ENCODE results near the gene NOX4.

The NOX4 gene

DNA sequence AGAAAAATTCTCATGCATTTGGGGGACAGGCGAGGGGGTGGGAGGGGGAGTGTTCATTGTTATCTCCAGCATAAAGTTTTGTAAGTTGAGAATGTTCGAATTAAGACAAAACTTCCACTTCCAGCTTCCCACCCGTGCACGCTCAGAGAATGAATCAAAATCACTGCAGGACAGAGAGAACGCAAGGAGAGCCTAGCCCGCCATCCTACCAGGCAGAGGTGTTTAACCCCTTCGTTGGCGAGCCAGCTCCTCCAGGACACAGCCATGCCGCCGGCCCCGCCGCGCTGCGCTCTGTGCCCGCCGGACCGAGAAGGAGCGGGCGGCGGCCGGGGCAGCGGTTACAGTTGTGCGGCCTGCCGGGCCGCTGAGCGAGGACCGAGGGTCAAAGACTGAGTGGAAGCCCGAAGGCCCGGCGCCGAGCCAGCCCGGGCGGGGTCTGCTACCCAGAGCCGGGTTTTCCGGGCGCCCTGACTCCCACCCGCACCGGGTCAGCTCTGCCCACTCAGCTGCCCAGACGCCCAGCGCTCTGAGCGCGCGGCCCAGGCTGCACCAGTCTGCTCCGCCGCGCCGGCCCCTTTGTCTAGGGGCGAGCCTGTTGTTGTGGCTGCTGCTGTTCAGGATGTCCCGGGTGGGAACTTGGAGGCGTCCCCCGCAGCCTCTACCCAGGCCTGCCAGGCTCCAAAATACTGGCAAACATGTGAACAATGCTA lies at the start of gene NOX4:
Gene NOX4, minus strand, starts transcription at position 395 of the 710 bp plus-strand sequence. Its CDS starts 129 bp downstream, at position 266.
- peak; percentile 73 for DNase-seq (ENCODE audit: low read depth, low spot score)

DNA sequence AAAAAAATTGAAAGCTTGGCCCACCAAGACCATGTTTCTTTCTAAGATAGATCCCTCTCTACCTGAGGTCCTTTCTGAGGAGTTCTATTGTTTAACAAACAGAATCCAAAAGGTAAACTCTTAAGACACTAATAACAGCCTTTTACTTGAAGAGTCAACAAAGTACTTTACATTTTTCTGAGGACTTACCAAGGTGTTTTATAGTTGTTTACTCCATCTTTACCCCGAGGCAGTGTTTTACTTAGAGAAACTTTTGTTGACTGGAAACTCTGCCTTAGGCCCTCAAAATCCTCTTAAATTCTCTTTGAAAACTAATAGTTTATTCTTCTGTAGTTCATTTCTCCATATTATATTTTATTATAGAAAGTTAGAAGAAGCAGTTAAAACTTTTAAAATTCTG lies 49.7 kb upstream of the NOX4 start:
- DNase-seq (ENCODE audit: low read depth, low spot score), result no peak

GRCh38 chr11:89537936-89538335 lies 46.8 kb upstream of the NOX4 start:
- DNase-seq (ENCODE audit: low read depth, low spot score), result no peak

DNA sequence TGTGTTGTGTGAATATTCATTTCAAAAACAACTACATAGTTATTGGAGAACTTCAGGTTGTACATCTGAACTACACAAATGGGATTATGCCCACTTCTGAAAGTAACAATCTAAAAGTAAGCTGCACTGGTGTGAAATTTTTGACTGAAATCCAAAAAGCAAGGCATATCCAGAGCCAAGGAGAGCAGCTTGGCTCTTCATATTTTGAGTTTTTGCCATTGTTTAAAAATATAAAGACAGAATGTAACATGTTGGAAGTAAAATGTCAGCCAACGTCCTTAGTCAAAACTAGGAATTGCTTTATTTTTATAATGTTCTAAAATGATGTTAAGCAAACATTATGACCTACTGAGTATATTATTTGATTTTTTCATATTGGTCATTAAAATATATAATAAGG lies 45.8 kb upstream of the NOX4 start:
- no peak for DNase-seq (ENCODE audit: low read depth, low spot score)

- no peak for DNase-seq (ENCODE audit: low read depth, low spot score)
Observed at GRCh38 chr11:89535221-89535620, 44.0 kb upstream of the NOX4 start.

DNA sequence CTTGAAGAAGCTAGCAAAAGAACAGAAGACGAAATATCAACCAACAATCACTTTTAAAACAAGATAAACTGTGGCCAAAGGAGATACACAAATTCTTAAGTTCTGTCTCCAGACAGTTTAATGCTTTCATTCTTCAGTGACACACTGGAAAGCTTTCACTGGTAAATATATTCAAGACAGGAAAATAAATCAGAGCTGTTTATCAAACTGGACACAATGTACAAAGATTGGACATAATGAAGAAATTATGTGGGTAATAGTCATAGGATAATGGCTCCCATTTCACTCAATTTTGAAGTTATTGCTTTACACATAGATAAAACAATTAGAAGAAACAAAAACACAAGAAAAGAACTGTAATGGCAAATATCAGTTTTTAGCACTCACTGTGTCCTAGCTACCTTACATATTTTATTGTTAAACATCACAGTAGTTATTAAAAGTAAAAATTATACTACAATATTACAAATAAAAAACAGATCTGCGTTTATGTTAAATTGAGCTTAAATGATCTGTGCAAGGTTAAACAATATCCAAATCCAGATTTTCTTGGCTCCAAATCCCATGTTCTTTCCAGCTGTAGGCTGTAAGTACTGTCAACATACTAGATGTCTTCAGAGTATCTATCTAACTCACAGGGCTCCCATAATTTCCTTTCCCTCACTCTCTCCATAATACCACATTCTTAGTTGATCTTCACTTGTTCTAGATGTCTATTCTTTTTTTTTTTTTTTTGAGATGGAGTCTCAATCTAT lies 38.6 kb upstream of the NOX4 start:
- no peak for DNase-seq (ENCODE audit: low read depth, low spot score)

DNA sequence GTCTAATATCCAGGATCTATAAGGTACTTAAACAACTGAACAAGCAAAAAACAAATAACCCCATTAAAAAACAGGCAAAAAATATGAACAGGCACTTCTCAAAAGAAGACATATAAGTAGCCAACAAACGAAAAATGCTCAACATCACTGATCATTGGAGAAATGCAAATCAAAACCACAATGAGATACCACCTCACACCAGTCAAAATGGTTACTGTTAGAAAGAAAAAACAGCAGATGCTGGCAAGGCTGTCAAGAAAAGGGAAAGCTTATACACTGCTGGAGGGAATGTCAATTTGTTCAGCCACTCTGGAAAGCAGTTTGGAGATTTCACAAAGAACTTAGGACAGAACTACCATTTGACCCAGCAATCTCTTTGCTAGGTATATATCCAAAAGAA lies 30.6 kb upstream of the NOX4 start:
- no peak for DNase-seq (ENCODE audit: low read depth, low spot score)

DNA sequence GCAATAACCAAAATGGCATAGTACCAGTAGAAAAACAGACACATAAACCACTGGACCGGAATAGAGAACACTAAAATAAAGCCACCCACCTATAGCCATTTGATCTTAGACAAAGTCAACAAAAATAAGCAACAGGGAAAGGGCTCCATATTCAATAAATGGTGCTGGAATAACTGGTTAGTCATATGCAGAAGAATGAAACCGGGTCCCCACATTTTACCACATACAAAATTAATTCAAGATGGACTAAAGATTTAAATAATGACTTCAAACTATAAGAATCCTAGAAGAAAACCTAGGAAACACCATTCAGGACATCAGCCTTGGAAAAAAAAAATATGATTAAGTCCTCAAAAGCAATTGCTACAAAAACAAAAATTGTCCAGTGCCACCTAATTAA lies 30.1 kb upstream of the NOX4 start:
- no peak for DNase-seq (ENCODE audit: low read depth, low spot score)

- no peak for DNase-seq (ENCODE audit: low read depth, low spot score)
Observed at GRCh38 chr11:89516496-89516895, 25.3 kb upstream of the NOX4 start.

DNA sequence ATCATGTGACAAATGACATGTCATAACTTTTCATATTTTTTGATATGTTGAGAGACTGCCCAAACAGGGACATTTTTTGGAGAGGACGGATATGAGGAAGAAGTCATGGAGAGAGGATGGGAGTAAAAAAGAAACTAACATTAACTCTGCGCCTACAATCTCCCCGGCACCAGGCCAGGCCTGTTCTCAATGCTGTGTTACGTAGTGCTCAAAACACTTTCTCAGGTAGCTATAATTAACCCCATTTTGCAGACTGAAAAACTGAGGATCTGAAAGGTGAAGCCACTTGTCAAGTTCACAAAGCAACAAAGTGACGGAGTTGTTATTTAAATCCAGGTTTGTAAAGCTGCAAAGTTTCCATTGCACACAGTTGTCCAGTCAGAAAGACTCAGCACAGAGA lies 17.4 kb upstream of the NOX4 start:
- DNase-seq (ENCODE audit: low read depth, low spot score), result no peak

DNA sequence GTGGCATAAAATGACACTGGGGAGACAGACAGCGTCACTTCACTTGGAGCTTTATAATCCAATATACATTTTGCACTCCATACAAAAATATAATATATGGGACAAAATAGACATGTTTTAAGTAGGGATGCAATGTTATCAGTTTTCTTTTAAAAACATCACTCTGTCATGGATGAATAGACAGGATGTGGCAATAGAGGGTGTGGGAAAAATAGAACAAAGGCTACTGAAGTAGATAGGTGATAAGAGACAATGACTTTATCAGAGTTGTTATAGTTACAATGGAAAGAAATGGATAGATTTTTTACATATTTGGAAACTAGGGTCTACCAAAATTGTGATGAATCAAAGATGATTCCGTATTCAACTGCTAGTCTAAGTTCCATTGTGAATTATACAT lies 13.1 kb upstream of the NOX4 start:
- no peak for DNase-seq (ENCODE audit: low read depth, low spot score)

DNA sequence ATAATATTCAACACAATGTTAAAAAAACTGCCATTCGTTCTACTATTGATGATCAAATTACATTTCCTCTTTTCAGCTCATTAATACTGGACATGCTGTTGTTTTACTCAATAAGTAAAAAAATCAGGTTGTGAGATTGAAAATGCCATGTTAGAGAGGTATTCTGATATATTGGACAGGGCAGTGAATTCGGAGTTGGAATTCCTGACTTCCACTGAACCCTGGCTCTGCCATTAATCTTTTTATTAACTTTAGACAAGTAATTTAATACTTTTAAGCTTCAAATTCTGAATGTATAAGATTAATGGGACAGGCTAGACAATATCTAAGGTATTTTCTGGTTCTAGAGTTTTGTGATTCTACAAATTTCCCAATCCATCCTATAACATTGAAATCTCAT lies 12.2 kb upstream of the NOX4 start:
- DNase-seq (ENCODE audit: low read depth, low spot score), result no peak

DNA sequence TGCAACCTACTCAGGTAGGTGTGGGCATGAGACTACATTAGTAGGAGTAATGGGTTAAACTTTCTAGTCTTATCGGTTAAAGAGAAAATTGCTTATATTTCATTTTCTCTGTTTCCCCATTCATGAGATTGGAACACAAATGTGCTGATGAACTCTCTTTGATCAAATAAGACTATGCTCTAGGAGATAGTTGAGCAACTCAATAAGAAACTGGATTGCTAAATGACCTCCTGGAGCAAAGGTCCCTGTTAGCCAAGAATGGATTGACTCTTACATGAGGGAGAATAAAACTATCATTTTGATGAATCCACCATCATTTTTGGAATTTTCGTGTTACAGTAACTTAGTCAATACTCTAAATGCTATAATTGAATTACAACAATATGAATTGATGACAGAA lies 11.1 kb upstream of the NOX4 start:
- no peak for DNase-seq (ENCODE audit: low read depth, low spot score)

DNA sequence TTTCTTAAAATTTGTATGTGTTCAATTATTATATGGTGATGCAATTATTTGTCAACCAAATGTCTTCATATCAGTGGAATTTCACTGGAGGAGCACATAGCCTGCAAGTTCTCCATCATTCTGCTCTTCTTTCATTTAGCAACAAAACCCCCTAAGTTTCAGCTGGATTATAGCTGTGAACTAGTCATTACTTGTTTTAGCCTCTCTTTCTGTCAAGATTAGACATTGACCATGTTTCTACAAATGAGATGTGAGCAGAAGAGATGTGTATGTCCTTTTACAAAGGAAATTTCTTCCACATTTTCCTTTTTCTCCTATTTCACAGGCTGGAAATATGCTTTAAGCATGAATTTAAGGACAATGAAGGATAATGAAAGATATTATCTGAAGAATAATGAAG lies 9.2 kb upstream of the NOX4 start:
- no peak for DNase-seq (ENCODE audit: low read depth, low spot score)

DNA sequence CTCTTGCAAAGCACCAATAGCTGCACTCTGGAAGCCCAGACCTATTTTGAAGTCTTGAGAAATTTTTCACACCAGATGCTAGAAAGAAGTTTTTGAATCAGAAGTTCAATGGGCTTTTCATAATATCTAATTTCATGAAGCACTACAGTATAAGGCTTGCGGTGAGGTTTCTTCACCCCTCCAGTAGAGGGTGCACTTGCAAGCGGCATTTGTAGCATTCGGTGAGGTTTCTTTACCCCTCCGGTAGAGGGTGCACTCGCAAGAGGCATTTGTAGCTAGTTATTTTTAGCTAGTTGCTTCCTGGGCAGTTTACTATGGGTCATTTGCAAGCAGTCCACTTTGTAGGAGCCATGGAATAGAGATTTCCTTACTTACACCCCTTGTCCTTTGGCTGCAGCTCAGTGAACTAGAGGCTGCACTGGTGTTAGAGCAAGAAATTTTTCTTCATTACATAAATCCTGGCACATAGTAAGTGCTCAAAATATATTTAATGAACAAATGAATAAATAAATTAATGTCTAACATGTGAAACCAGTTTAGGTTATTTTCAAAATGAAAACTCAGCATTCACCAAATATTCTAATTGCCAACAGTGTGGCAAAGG lies 7.8 kb upstream of the NOX4 start:
- no peak for DNase-seq (ENCODE audit: low read depth, low spot score)

GRCh38 chr11:89495951-89496350 lies 4.8 kb upstream of the NOX4 start:
- peak; percentile 78 for DNase-seq (ENCODE audit: low read depth, low spot score)

GRCh38 chr11:89493431-89493830 lies 2.3 kb upstream of the NOX4 start:
- no peak for DNase-seq (ENCODE audit: low read depth, low spot score)

GRCh38 chr11:89490602-89490980 lies 584 bp downstream of the NOX4 start:
- DNase-seq (ENCODE audit: low read depth, low spot score), result no peak

- no peak for DNase-seq (ENCODE audit: low read depth, low spot score)
Observed at GRCh38 chr11:89489930-89490329, 1.2 kb downstream of the NOX4 start.

DNA sequence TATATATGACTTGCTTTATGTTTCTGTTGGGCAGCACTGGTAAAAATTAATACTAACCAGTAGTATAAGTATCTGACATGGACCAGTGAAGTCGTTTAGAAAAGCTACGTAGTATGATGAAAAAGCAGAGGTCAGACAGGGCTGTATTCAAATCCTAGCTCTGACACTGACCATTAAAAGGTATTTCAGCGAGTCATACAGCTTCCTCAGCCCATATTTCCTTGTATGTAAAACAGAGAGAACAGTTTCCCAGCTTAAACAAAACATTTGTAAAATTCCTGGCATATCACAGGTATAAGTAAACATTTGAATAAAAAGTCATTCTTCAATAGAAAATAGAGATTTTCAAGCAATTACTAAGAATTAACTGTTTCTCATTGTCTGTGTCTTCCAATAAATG lies 4.2 kb downstream of the NOX4 start:
- no peak for DNase-seq (ENCODE audit: low read depth, low spot score)

GRCh38 chr11:89484896-89485295 lies 6.3 kb downstream of the NOX4 start:
- DNase-seq (ENCODE audit: low read depth, low spot score), result no peak

DNA sequence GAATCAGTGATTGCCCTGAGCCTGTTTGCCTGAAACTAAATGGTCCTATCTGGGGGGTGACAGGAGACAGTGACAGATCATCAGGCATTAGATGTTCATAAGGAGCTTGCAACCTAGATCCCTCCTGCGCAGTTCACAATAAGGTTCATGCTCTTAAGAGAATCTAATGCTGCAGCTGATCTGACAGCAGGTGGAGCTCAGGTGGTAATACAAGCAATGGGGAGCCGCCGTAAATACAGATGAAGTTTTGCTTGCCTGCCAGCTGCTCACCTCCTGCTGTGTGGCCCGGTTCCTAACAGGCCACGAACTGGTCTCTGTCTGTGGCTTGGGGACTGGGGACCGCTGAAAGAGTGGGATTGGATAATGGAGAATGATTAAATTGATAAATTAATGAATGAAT lies 14.0 kb downstream of the NOX4 start:
- peak; percentile 37 for DNase-seq (ENCODE audit: low read depth, low spot score)

- no peak for DNase-seq (ENCODE audit: low read depth, low spot score)
Observed at GRCh38 chr11:89463266-89463780, 27.9 kb downstream of the NOX4 start.
